ENCODE data around the gene TMX1.
A peak's percentile ranks its signal among the peaks of the same experiment; 100 is the strongest.
"Not testable (repeated sequence)": the region's sequence is repeated elsewhere in the genome, so short reads cannot be mapped to it uniquely, and the experiment has no call there.

TMX1 gene, protein sequence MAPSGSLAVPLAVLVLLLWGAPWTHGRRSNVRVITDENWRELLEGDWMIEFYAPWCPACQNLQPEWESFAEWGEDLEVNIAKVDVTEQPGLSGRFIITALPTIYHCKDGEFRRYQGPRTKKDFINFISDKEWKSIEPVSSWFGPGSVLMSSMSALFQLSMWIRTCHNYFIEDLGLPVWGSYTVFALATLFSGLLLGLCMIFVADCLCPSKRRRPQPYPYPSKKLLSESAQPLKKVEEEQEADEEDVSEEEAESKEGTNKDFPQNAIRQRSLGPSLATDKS

DNA sequence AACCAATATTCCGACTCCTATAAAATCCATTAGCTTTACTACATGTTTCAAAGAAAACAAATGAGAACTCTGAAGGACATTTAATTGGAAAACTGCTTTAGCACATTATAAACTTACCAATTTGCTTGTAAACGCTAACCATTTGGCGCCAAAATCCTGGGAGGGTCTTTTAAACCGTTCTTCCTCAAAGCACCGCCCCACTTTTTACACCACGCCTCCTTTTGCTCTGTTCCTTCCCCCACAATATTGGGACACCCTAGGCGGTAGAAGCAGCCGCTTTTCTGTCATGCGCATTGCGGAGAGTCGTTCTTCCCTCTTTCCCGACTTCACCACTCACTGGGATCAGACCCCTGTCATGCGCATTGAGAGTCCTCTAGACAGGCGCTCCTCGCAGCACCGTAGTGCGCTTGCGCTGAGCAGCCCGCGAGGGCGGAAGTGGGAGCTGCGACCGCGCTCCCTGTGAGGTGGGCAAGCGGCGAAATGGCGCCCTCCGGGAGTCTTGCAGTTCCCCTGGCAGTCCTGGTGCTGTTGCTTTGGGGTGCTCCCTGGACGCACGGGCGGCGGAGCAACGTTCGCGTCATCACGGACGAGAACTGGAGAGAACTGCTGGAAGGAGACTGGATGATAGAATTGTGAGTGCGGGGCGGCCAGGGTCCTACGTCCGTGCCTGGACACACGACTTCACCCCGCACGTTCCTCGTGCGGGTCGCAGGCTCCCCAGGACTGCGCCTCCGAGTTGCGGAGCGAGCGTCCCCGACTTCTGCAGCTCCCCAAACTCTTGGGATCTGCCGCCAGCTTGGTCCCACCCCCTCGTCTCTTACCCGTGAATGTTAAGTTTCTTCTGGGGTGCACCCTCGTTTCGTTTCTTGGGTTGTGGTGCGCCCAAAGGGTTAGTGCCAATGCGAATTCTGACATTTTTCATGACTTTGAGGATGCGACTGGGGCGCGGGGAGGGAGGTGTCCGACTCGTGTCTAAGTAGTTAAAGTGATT, at the start of gene TMX1:
TMX1 (plus strand) TSS at position 435 of the 991 bp plus-strand sequence; CDS start at position 481, 46 bp downstream.
- peak; percentile 99 for DNase-seq

DNA sequence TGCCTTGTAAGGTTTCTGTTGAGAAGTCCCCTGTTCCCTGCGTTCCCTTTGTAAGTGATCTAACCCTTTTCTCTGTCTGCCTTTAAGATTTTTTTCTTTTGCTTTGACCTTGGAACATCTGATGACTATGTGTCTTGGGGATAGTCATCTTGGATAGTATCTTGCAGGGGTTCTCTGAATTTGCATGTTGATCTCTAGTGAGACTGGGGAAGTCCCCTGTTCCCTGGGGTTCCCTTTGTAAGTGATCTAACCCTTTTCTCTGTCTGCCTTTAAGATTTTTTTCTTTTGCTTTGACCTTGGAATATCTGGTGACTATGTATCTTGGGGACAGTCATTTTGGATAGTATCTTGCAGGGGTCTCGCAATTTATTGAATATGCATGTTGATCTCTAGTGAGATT, 38.2 kb upstream of the TMX1 start:
- DNase-seq = no peak

DNA sequence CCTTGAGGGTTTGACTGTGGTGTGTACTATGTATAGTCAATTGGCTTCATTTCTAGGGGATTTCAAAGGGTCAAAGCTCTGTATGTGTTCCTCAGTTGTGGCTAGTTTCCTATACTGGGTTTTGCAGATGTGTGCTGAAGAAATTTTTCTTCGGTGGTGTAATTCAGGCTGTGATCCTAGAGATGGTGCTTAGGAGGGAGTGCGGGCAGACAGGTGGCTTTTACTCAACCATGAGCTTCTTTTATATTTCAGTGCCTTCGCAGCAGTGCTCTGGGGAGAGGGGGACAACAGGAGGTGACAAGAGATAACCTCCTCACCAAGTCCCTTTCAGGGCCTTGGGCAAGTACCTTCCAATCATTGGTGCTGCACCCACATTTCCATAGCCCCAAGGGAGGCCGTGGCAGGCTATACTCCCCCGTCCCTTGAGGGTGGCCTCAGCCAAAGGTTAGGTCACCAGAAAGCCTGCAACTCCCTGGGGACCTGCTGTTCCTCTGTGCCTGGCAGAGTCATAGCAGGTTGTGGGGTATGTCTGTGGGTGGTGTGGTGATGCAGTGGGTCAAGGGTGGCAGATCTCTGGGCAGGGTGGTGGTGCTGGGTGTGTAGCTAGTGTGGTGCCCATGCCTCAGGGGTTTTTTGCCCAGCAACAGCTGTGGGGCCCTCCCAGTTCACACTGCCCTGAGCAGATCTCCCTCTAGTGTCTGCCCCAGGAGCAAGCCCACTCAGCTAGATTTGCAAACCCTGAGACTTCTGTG, 37.0 kb upstream of the TMX1 start:
- no peak for DNase-seq

DNA sequence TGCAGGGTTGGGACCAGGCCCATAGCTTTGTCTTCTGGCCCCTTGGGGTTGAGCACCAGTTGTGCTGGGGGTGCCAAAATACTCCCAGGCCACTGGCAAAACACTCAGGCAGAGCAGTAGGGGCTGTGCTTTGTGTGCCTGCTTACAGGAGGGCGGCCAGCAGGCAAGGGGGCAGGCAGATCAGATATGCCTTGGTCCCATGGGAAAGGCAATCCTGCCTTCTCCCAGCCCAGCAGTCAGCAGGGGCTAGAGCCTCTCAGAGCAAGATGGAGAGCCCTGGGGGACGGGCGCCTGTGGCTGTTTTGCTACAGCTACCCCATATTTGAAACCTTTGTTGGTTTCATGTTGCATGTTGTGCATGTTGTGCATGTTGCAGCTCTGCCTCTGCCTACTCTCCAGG, 36.2 kb upstream of the TMX1 start:
- DNase-seq = no peak

DNA sequence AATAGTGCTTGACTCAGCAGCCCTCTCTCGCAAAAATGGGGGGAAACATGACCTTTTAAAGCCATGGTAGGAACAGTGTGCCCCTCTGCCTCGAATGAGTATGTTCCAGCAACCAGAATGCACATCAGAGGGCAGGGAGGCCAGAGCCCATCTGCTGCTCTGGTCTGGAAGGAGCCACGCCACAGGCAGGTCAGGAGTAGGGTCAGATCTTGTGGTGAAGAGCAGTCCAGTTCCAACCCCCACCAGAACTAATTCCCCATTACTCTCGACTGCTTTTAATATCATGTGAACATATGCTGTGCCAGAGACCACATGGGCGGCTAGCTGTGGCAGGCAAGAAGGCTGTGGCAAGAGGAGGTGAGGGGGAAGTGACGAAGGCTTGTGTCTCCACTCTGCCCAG, 34.6 kb upstream of the TMX1 start:
- no peak for DNase-seq

DNA sequence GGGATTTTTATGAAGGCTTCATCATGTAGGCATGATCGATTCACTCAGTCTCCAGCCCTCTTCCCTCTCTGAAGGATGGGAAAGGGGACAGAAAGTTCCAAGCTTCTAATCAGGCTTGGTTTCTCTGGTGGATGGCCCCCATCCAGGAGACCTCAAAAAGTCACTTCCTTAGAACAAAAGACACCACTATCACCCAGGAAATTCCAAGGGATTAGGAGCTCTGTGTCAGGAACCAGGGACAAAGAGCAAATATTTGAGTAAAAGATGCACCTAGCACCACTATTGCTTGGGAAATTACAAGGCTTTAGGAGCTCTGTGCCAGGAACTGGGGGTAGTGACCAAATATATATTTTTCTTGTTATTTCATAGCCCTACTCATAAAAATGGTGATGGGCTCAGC, 33.6 kb upstream of the TMX1 start:
- no peak for DNase-seq

DNA sequence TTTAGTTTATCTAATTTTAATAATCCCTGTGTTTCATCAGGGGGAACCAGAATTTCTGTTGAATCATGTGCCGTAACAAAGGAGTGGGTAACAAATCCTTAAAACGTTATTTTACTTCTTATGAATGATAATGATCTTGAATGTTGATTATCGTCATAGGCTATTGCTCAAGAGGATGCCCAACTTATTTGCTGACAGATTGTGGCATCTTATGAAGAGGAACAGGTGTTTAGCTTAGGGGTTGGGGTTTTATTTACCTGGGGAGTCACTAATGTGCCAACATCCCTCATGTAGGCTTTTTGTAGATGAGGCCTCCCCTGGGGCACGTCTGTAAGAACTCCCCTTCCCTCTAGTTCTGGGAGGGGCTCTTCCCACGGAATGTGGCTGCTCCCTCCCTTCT, 32.4 kb upstream of the TMX1 start:
- DNase-seq = no peak

DNA sequence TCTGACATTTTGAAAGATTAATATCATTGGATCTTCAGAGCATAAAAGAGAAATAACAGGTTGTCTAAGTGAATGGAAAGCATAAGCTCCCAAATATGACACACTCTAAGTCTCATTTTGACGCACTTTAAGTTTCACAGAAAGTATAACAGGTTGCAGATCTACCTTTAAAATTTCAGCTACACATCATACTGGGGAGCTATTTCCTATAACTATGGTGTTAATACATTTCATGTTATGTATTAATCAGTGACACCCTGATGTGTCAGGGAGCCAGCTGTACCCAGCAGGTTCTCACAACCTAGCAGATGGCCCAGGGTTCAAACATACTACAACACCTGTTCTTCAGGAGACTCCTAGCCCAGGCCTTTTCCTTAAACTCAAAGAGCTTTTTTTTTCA, 31.1 kb upstream of the TMX1 start:
- no peak for DNase-seq

DNA sequence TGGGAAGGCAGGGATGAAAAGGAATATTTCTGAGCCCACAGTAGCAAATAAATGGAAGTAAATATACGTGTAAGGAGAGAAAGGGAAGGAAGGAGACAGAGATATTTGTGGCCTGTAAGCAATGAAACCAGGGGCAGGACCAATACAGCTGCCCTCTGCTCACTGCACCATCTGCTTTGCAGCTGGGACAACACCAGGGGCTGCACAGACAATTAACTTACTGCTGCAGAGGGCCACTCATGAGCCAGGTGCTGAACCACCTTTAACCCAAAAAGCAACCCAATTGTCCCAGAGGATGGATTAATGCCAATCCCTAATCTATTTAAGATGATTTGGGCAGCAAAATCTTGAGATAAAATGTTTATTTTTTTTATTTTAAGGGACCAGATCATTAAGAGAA, 30.6 kb upstream of the TMX1 start:
- no peak for DNase-seq

DNA sequence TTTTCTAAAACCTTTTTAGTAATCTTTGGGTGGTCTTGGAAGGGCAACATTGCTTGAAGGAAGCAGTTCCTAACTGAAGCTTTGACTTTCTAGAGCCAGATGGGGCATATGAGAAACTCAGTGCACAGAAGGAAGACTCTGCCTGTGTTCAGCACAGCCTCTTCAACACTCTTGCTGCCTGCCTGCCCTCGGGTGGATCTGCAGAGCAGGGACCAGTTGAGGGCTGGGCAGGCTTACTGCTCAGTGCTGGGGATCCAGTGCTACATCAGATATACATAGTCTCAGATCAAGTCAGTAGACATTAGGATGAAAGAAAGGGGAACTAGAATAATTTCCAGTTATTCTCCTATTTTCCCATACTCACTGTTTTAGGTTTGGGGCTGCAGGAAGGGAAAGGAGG, 29.5 kb upstream of the TMX1 start:
- no peak for DNase-seq

DNA sequence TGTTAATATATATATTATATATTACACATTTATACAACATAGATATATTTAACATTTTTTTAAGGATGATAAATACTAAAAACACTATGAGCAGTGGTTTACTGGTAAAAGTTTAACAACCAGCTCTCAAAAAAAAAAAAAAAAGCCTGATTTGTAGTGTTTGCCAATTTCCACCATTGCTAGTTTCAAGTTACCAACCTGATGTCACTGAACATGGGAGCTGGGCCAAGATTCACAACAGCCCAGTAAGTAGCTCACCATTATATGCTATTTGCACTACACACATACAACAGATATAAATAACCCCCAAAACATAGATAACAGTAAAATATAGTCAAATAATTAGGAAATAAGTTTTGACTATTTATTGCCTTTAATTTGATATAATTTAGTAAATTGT, 28.9 kb upstream of the TMX1 start:
- DNase-seq = peak; percentile 14

DNA sequence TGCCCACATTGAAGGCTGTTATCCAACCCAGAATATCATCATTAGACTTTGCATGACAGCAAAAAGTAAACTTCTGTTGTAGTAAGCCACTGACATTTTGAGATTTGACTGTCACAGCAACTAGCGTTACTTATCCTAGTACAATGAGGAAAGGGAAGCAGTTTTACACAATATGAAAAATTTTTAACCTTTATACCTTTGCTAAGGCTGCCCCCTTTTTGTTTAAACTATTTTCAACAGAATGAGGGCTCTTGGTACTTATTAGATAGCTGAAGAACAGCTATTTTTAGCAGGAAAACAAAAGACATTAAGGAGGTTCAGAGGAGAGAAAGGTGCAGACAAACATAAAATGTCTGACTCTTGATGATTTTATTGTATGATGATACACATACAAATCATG, 23.4 kb upstream of the TMX1 start:
- DNase-seq = no peak

DNA sequence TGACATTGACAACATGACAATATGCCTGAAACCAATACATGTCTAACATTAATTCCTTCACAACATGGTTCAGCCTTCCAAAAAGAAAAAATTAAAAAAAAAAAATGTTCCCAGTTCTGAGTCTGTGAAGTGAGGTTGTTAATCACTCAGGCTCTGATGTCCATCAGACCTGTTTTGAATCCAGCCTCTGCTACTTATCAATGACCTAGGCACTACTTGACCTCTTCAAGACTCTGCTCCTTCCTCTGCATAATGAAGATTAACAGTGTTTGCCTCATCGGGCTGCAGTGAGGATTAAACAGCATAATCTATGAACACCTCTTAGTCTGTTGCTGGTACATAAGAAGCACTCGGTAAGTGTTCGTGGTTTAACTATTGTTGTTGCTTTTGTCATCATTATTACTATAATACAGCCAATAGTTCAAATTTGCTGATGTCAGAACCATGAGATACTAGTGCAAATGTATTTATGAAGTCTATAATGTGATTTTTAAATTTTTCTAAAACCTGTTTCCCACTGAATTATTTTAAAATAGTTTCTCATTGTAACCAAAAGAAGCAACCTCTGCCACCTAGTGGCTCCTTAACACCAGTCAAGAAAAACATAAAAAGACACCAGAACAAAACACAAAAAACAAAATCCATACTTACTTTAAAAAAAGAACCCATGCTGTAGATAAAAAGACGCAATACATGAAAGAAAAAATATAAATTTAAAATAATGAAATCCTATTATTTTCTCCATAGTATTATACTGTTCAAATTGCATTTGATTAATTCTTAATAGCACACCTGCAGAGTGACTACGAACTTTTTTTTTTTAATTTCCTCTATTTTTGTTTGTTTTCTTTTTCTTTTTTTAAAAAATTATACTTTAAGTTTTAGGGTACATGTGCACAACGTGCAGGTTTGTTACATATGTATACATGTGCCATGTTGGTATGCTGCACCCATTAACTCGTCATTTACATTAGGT, 20.3 kb upstream of the TMX1 start:
- peak; percentile 41 for DNase-seq

DNA sequence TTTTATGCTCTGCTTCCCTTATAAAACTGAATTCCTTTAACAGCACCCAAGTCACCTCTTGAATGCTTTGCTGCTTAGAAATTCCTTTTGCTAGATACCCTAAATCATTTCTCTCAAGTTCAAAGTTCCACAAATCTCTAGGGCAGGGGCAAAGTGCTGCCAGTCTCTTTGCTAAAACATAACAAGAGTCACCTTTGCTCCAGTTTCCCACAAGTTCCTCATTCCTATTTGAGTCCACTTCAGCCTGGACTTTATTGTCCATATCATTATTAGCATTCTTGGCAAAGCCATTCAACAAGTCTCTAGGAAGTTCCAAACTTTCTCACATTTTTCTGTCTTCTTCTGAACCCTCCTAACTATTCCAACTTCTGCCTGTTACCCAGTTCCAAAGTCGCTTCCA, 16.6 kb upstream of the TMX1 start:
- not testable (repeated sequence) for DNase-seq

DNA sequence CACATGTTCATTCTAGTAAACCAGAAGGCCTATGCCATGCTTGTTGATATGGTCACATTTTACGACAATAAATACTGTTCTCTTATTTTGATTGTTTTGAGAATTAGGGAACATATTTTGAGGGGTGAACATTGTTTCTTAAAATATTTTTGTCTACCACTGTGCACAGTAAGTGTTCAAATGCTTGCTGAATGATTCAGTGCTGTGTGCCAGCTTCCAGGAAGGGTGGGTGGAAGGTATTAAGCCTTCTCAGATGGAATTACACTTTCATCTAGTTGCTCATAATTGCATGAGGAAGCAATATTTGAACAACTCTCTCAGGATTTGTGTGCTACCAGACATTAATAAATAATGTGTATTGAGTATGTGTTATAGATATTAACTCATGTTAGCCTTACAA, 15.5 kb upstream of the TMX1 start:
- no peak for DNase-seq

DNA sequence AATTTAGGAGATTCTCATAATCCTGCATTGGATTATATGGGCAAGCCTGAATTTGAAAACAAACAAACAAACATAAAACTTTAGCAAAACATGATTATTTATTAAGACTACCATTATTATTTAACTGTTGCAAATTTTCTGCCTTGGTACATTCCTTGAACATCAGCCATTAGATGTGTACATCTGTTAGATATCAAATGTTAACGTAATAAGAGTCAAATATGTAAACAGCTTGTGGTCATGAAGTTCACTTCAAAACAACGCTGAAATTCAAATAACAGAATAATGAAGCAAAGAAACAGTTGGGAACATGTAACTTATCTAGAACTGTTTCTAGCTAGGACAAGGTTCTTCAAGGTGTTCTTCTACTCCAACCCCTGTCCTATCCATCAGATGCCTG, 14.3 kb upstream of the TMX1 start:
- DNase-seq = peak; percentile 42

DNA sequence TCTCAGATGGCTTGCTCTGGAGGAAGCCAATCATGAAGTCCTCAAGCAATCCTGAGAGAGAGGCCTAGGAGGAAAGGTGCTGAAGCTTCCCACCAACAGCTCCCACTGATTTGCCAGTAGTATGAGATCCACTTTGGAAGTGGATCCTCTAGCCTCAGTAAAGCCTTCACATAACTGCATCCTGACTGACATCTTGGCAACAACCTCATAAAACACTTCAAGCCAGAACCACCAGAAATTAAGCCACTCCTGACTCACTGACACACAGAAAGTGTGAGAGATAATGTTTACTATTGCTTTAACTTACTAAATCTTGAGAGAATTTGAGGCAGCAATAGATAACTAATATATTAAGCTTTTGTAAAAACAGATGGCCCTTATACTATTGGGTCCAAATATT, 11.7 kb upstream of the TMX1 start:
- no peak for DNase-seq

DNA sequence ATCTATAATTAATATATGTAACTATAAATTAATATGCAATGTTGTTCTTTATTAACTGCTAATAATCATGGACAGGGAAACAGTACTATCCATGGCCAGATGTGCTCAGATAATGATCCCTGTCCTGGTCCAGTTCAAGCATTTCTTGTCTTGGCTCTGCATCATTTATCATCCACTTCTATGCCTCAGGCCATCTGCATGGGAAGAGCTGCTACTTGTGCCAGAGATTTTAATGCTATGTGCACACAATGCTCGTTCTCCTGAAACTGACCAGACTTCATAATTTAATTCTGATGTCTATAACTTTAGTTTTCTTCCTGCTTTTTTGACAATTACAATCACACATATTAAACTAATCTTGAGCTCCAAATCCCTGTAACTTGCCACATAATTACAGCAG, 11.2 kb upstream of the TMX1 start:
- no peak for DNase-seq

DNA sequence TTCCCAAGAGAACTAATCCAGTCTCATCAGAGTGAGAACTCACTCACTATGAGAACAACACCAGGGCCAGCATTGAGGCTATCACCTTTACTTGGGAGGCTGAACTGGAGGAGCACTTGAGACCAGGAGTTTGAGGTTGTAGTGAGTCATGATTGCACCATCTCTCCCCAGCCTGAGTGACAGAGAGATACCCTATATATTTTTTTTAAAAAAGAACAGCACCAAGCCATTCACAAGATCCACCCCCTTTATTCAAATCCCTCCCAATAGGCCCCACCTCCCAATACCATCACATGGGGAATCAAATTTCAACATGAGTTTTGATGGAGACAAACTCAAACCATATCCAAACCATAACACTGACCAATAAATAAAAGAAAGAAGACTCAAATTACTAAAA, 3.7 kb upstream of the TMX1 start:
- peak; percentile 45 for DNase-seq

DNA sequence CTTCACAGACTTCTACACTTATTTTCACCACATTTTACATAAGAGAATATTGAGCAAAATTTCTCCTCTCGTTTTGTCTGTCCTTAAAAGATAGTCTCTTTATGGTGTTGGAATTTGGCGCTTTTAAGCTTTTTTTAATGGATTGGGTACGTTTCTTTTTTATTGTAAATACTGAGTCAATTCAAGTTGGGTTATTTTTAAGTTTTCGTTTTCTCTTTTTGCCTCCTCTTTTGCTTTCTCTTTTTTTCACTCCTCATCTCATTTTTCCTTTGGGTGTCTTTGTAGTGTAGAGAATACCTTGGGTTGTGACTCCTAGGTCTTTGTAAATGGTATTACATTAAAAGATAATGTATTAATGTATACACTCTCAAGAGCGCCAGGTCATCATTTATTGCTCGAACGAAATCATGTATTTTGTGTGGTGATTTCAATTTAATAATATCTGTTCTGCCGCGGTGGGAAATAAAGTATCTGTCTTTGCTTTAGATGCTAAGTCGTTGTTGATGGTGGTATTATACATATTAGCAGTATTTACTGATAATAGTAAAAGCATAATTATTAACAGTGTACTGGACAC, 845 bp downstream of the TMX1 start:
- no peak for DNase-seq

DNA sequence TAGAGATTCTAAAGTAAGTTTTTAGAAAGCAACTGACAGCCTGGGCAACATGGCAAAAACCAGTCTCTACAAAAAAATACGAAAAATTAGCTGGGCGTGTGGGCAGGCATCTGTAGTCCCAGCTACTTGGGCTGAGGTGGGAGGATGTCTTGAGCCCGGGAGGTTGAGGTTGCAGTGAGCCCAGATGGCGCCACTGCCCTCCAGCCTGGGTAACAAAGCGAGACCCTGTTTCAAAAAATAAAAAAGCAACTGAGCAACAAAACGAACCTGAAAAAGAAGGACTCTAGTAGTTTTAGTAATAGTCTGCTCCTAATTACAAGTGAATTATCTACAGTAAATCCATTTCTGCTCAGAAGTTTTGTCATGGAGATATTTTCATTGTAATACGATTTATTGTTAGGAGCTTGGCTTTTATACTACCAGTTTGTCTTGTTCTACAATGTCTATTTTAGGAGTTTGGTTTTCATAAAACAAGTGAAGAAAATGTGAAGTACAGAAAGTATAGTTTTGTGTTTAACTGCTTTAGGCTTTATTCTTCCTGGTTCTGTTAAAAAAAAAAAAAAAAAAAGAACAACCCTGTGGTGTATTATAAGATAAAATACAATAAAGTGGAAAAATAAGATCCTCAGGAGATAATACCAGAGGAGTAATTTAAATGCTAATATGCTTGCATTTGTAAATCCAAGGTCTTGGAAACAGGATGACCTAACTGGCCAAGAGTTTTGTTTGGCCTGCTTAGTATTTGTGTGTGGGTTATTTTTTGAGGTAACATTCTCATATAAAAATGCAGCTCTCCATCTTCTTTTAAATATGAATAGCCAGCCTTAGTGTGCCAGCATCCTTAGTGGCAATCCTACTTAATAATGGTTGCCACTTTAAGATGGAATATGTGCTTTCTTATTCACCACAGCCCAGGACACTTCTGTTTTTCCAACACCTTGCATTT, 2.8 kb downstream of the TMX1 start:
- DNase-seq = no peak
